Transverse colon (tissue), 4 donors: ENCODE results near the gene THBS1.

Source experiments
- CTCF ChIP-seq, 5 experiments: fragments of 200-600 bp in 3 of 5; fragments of 450-650 bp in 2 of 5; sonication (generic) in 3 of 5; IDR thresholded peaks; 1 replicate in 2 of 5; 2 replicates in 3 of 5; pipeline ENCODE4 v1.5.1; 2016 to 2017; ENCODE audit warnings: antibody characterized with exemption in 5 of 5, inconsistent platforms in 3 of 5, mild to moderate bottlenecking in 2 of 5, moderate library complexity in 1 of 5
- EP300 ChIP-seq: sonication (generic); formaldehyde crosslinking; IDR thresholded peaks from one replicate; pipeline ENCODE4 v1.6.1; 2017; ENCODE audit warnings: antibody characterized with exemption, low read depth
- POLR2A ChIP-seq: fragments of 450-650 bp; IDR thresholded peaks from one replicate; pipeline ENCODE4 v1.6.1; 2016; ENCODE audit warnings: antibody characterized with exemption, mild to moderate bottlenecking, moderate library complexity
- POLR2AphosphoS5 ChIP-seq, 3 donors: sonication (generic); formaldehyde crosslinking; IDR thresholded peaks; one replicate each; pipeline ENCODE4 v1.6.1; 2016; ENCODE audit warnings: antibody characterized with exemption in 3 of 3

- no peak for TF ChIP-seq CTCF (IDR thresholded peaks at IDR 0.05)
- TF ChIP-seq POLR2A = no peak
- TF ChIP-seq POLR2AphosphoS5 (IDR thresholded peaks at IDR 0.05) = no peak
- no peak for TF ChIP-seq EP300
These were observed 21.3 kb downstream of the THBS1 start for GRCh38 chr15:39602143-39602542.
